NT2/D1 (cell line): ENCODE results near the gene ARHGAP28.

Experiments
- SUZ12 ChIP-seq: IDR thresholded peaks from 2 replicates; pipeline ENCODE4 v1.6.1; 2011; ENCODE audit not compliant: insufficient read length, insufficient read depth; ENCODE audit errors: extremely low read depth
- YY1 ChIP-seq: IDR thresholded peaks from 2 replicates; pipeline ENCODE4 v1.6.1; 2011; ENCODE audit not compliant: insufficient read length, insufficient read depth
- ZNF274 ChIP-seq: IDR thresholded peaks from 2 replicates; pipeline ENCODE4 v1.6.1; 2011; ENCODE audit warnings: mild to moderate bottlenecking, low read depth, low read length

DNA sequence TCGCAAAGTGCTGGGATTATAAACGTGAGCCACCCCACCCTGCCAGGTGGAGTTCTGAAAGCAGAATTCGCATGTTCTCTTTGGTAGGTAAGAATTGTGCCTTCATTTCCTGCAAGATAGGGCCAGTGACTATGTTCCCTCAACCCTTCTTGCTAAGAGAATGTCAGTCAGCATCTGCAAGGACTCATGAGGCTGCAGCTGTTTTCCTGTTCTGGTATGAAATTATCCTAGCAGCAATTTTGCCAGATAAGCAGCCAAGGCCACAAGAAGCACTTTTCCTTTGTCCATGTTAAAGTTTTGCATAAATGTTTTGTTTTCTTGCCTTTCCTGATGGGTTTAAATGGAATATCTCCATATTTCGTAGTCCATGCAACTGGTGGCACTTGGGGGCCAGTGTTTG, 6.8 kb upstream of the ARHGAP28 start:
- TF ChIP-seq ZNF274 (no peak), YY1 (no peak), SUZ12 (no peak)
